BLaER1 treated with 17β-estradiol and CSF1 and Interleukin-3, amounts not matched to agents 10 nM and 100 nM (cell line): ENCODE results near the gene MTRF1L.
"Not testable (repeated sequence)": the region's sequence is repeated elsewhere in the genome, so short reads cannot be mapped to it uniquely, and the experiment has no call there.

Experiments used
- H3K27ac ChIP-seq, 11 experiments: shearing (Covaris generic); formaldehyde crosslinking; 2 replicates each; pipeline ENCODE4 v1.8.1; 2022
- H3K27me3 ChIP-seq, 11 experiments: shearing (Covaris generic); formaldehyde crosslinking; 2 replicates each; pipeline ENCODE4 v1.8.1; 2022
- H3K36me3 ChIP-seq, 11 experiments: shearing (Covaris generic); formaldehyde crosslinking; 2 replicates each; pipeline ENCODE4 v1.8.1; 2022
- H3K4me1 ChIP-seq, 10 experiments: shearing (Covaris generic); formaldehyde crosslinking; 2 replicates each; pipeline ENCODE4 v1.8.1; 2022
- H3K4me2 ChIP-seq, 11 experiments: shearing (Covaris generic); formaldehyde crosslinking; 2 replicates each; pipeline ENCODE4 v1.8.1; 2022
- H3K4me3 ChIP-seq, 10 experiments: shearing (Covaris generic); formaldehyde crosslinking; 2 replicates each; pipeline ENCODE4 v1.8.1; 2022
- H3K9ac ChIP-seq, 11 experiments: shearing (Covaris generic); formaldehyde crosslinking; 2 replicates each; pipeline ENCODE4 v1.8.1; 2022
- H3K9me3 ChIP-seq, 11 experiments: shearing (Covaris generic); formaldehyde crosslinking; replicated peaks in 1 of 11; 2 replicates each; pipeline ENCODE4 v1.8.1; 2022
- H4K20me1 ChIP-seq, 11 experiments: shearing (Covaris generic); formaldehyde crosslinking; 2 replicates each; pipeline ENCODE4 v1.8.1; 2022
- Cebpa-rat ChIP-seq, 11 experiments: shearing (Covaris generic); IDR thresholded peaks; 2 replicates each; pipeline ENCODE4 v1.8.1; 2022

Gene MTRF1L

GRCh38 chr6:153015094-153015640 lies 12.7 kb upstream of the MTRF1L start:
- H3K4me3 ChIP-seq: no peak overlapping the region
- no peak overlapping the region for H3K4me2 ChIP-seq
- no peak overlapping the region for H3K9ac ChIP-seq
- H3K36me3 ChIP-seq: no peaks in the 10 kb centered on the region
- TF ChIP-seq Cebpa-rat (IDR thresholded peaks at IDR 0.05): no peak
- no peaks in the 10 kb centered on the region for H3K27me3 ChIP-seq
- H3K27ac ChIP-seq: no peak overlapping the region
- no peaks in the 10 kb centered on the region for H4K20me1 ChIP-seq
- H3K4me1 ChIP-seq: no peaks in the 10 kb centered on the region
- no peaks in the 10 kb centered on the region for H3K9me3 ChIP-seq

DNA sequence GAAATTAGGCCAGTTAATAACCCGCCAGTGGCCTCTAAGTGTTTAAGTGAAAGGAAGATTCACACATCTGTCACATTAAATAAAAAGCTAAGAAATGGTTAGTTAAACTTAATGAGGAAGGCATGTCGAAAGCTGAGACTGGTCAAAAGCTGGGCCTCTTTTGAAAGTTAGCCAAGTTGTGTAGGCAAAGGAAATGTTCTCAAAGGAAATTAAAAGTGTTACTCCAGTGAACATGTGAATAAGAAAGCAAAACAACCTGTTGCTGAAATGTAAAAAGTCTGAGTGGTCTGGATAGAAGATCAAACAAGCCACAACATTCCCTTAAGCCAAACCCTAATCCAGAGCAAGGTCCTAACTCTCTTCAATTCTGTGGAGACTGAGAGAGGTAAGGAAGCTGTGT lies 10.9 kb upstream of the MTRF1L start:
- H3K27ac ChIP-seq: no peak overlapping the region
- no peak overlapping the region for H3K9ac ChIP-seq
- no peak overlapping the region for H3K4me2 ChIP-seq
- H4K20me1 ChIP-seq: no peaks in the 10 kb centered on the region
- no peak for TF ChIP-seq Cebpa-rat (IDR thresholded peaks at IDR 0.05)
- no peaks in the 10 kb centered on the region for H3K36me3 ChIP-seq
- H3K4me1 ChIP-seq: no peaks in the 10 kb centered on the region
- H3K9me3 ChIP-seq: no peaks in the 10 kb centered on the region
- H3K4me3 ChIP-seq: no peak overlapping the region
- no peaks in the 10 kb centered on the region for H3K27me3 ChIP-seq

DNA sequence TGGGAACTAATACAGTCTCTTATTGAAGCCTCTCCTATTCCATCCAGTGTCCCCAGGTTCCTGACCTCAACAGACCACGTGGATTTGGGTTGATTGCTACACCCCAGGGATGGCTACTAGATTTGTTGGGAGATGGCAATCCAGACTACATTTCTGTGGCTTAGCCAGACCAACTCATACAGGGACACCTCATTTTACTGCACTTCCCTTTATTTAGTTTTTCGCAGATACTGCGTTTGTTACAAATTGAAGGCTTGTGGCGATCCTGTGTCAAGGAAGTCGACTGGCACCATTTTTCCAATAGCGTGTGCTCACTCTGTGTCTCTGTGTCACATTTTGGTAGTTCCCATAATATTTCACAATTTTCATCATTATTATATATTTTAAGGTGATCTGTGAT lies 10.3 kb upstream of the MTRF1L start:
- Histone ChIP-seq H4K20me1 (no peaks in the 10 kb centered on the region), H3K9me3 (no peaks in the 10 kb centered on the region), H3K4me3 (no peak overlapping the region), H3K4me2 (no peak overlapping the region), H3K27me3 (no peaks in the 10 kb centered on the region), H3K4me1 (no peaks in the 10 kb centered on the region), H3K9ac (no peak overlapping the region), H3K36me3 (no peaks in the 10 kb centered on the region), H3K27ac (no peak overlapping the region)
- no peak for TF ChIP-seq Cebpa-rat (IDR thresholded peaks at IDR 0.05)

DNA sequence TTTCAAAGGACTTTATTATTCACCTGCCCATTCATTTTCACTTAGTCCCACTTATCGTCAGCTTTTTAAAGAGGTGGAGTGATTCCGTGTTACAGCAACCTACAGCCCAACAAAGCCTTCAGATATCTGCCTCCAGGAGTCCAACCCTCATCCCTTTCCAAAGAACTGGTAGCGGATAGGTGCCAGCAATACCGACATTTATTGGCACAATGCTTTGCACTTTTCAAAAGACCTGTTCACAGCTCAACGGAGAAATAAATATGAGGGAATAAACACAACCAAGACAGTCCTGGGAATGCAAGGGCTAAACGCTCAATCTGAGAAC lies 819 bp upstream of the MTRF1L start:
- H3K9me3 ChIP-seq: peaks cover 0 to 3% (median 0%) of the 10 kb centered on the region in 11 experiments; a peak in 1 of 22 replicates
- H3K4me2 ChIP-seq: peak overlapping the region; percentile 82 to 97 (median 91)
- no peaks in the 10 kb centered on the region for H3K27me3 ChIP-seq
- peak overlapping the region; percentile 75 to 99 (median 86) for H3K4me3 ChIP-seq
- peak overlapping the region; percentile 80 to 92 (median 89) for H3K9ac ChIP-seq
- peaks cover 20 to 40% (median 34%) of the 10 kb centered on the region in 11 experiments; a peak in 21 of 22 replicates for H4K20me1 ChIP-seq
- peaks cover 21 to 42% (median 35%) of the 10 kb centered on the region in 10 experiments for H3K4me1 ChIP-seq
- peak overlapping the region; percentile 73 to 90 (median 88); a peak in 21 of 22 replicates for H3K27ac ChIP-seq
- peaks cover 8 to 28% (median 16%) of the 10 kb centered on the region in 11 experiments; a peak in 21 of 22 replicates for H3K36me3 ChIP-seq
- no peak for TF ChIP-seq Cebpa-rat (IDR thresholded peaks at IDR 0.05)

DNA sequence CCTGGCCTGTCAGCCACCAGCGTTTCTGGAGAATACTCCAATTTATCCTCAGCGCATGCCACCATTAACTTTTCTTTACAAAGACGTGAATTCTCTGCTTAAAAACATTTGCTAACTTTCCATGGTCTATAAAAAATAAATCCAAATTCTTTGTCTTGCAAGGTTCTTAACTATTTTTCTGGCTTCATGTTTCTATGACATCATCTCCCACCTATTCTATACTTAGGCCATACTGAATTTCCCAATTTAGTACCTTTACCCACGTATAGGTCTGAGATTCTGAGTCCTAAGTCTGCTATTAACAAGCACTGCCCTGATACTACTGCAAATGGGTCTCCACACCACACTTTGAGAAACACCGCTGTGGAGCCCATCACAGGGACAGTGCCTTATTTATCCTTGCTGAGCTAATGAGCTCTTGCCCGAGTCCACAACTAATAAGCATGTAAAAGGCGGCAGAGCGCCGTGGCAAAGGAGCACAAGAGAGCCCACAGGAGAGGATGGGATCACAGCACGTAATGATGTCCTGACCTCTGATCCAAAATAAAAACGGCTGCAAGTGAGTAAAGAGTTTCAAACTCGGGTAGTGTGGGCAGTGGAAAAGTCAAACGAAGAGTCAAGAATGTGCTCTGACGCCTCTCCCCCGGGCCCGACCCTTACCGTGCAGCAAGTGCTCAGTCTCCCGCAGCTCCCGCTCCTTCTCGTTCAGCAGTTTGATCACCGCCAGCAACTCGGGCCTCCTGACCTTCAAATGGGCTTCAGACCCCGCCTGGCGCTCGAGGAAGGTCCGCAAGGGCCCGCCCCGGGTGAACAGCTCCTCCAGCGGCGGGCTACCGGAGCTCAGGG lies 519 bp downstream of the MTRF1L start:
- Histone ChIP-seq H3K4me1 (peaks cover 21 to 42% (median 35%) of the 10 kb centered on the region in 10 experiments), H3K9me3 (peaks cover 0 to 3% (median 0%) of the 10 kb centered on the region in 11 experiments; a peak in 1 of 22 replicates), H3K27ac (peak overlapping the region; percentile 73 to 90 (median 88)), H3K27me3 (no peaks in the 10 kb centered on the region), H3K4me2 (peak overlapping the region; percentile 81 to 96 (median 93)), H3K4me3 (peak overlapping the region; percentile 75 to 99 (median 86)), H3K9ac (peak overlapping the region; percentile 80 to 92 (median 89)), H4K20me1 (peaks cover 28 to 54% (median 43%) of the 10 kb centered on the region in 11 experiments; a peak in 21 of 22 replicates), H3K36me3 (peaks cover 21 to 41% (median 29%) of the 10 kb centered on the region in 11 experiments)
- TF ChIP-seq Cebpa-rat (IDR thresholded peaks at IDR 0.05): no peak

DNA sequence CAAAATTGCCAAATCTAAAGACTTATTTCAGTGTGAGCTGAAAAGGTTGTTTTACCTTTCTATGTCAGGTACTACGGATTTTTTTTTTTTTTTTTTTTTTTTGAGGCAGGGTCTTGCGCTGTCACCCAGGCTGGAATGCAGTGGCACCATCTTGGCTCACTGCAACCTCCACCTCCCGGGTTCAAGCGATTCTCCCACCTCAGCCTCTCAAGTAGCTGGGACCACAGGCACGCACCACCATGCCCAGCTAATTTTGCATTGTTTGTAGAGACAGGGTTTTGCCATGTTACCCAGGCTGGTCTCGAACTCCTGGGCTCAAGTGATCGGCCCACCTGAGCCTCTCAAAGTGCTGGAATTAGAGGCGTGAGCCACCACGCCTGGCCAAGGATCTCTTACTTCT lies 1.7 kb downstream of the MTRF1L start:
- peak overlapping the region in 10 of 11 experiments; percentile 80 to 92 (median 89); a peak in 15 of 22 replicates for H3K9ac ChIP-seq
- not testable (repeated sequence) for H3K27ac ChIP-seq, H3K27me3 ChIP-seq, H3K9me3 ChIP-seq
- peaks cover 32 to 53% (median 41%) of the 10 kb centered on the region in 11 experiments for H3K36me3 ChIP-seq
- peak overlapping the region; percentile 81 to 96 (median 93) for H3K4me2 ChIP-seq
- peaks cover 21 to 42% (median 35%) of the 10 kb centered on the region in 10 experiments for H3K4me1 ChIP-seq
- peak overlapping the region; percentile 75 to 99 (median 86); a peak in 19 of 20 replicates for H3K4me3 ChIP-seq
- peaks cover 33 to 66% (median 55%) of the 10 kb centered on the region in 11 experiments; a peak in 21 of 22 replicates for H4K20me1 ChIP-seq

DNA sequence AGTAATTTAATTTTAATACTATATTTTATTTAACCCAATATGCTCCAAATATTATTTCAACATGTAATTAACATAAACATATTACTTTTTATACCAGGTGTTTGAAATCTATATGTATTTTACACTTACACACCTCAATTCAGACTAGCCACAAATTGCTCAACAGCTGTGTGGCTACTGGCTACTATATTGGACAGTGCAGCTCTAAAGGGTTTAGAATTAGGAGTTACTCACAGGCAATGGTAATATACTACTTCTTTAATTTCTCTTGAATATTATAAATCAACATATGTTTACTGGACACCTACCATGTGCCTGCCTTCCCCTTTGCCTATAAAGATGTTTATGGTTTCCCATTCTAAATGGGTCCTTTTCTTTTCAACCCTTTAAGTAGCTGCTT lies 2.3 kb downstream of the MTRF1L start:
- Histone ChIP-seq H4K20me1 (peaks cover 33 to 71% (median 56%) of the 10 kb centered on the region in 11 experiments; a peak in 21 of 22 replicates), H3K27ac (no peak overlapping the region), H3K9ac (no peak overlapping the region), H3K4me2 (peak overlapping the region; percentile 81 to 96 (median 93)), H3K36me3 (peaks cover 37 to 59% (median 47%) of the 10 kb centered on the region in 11 experiments), H3K27me3 (no peaks in the 10 kb centered on the region), H3K4me1 (peaks cover 21 to 42% (median 35%) of the 10 kb centered on the region in 10 experiments), H3K4me3 (peak overlapping the region in 9 of 10 experiments; percentile 75 to 99 (median 86); a peak in 10 of 20 replicates), H3K9me3 (peaks cover 0 to 3% (median 0%) of the 10 kb centered on the region in 11 experiments; a peak in 1 of 22 replicates)
- no peak for TF ChIP-seq Cebpa-rat (IDR thresholded peaks at IDR 0.05)

- Histone ChIP-seq H3K36me3 (peaks cover 44 to 66% (median 54%) of the 10 kb centered on the region in 11 experiments), H3K4me2 (peak overlapping the region; percentile 81 to 96 (median 93)), H4K20me1 (peaks cover 33 to 74% (median 56%) of the 10 kb centered on the region in 11 experiments; a peak in 21 of 22 replicates), H3K4me1 (peaks cover 21 to 42% (median 35%) of the 10 kb centered on the region in 10 experiments), H3K4me3 (peak overlapping the region in 3 of 10 experiments; percentile 3 to 86 (median 86); a peak in 3 of 20 replicates)
- H3K9ac ChIP-seq, H3K27me3 ChIP-seq, H3K27ac ChIP-seq, H3K9me3 ChIP-seq: not testable (repeated sequence)
Observed at GRCh38 chr6:152999538-152999937, 3.0 kb downstream of the MTRF1L start.

DNA sequence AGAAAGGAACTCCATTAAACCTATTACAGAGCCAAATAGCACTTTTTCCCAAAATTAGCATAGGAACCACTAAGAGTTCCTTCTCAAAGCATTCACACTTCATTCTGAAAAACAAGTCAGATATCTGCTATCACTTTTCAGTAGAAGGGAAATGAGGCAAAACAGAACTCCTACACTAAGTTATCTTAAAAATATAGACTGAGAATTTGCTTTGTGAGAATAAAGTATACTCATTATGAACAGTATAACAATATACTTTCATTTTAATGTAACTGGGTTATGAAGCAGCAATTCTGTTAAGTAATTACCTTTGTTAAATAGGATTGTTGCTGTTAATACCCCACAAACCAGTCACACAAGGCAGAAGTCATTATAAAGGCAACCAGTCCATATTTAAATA lies 8.7 kb downstream of the MTRF1L start:
- no peak for TF ChIP-seq Cebpa-rat (IDR thresholded peaks at IDR 0.05)
- H3K4me3 ChIP-seq: no peak overlapping the region
- no peak overlapping the region for H3K27ac ChIP-seq
- no peak overlapping the region for H3K4me2 ChIP-seq
- H3K27me3 ChIP-seq: no peaks in the 10 kb centered on the region
- H3K4me1 ChIP-seq: peaks cover 0 to 15% (median 4%) of the 10 kb centered on the region in 10 experiments; a peak in 12 of 20 replicates
- no peak overlapping the region for H3K9ac ChIP-seq
- H4K20me1 ChIP-seq: peaks cover 16 to 79% (median 45%) of the 10 kb centered on the region in 11 experiments; a peak in 19 of 22 replicates
- no peaks in the 10 kb centered on the region for H3K9me3 ChIP-seq
- H3K36me3 ChIP-seq: peaks cover 82 to 90% (median 87%) of the 10 kb centered on the region in 11 experiments
